ENCODE data around the gene SLC13A2. TPM values are rescaled to one million over a fixed set of nuclear protein-coding genes. Genes with fewer than 3 reads are reported as not detected.

SLC13A2 gene
- total and polyA plus RNA-seq, 2 experiments from 2014 or later = not detected

DNA sequence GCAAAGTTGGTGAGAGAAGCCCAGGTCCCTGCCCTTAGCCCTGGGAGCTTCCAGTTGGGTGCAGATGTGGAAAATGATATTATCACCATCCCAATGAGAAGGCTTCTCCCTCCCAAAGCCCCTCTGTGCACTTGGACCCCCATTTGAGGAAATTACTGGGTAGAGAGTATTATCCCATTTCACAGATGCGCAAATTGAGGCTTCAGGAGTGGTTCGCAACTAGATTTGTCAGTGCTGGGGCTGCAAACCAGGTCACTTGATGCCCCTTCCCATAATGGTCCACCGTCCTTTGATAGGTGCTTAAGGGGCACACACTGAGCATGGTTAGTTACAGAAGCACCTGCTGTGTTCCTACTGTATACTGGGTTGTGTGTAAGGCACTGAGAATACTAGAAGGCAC, 18.4 kb downstream of the SLC13A2 start:
- Histone ChIP-seq H4K20me1 (replicated peaks; ENCODE audit: insufficient read depth) (no peaks in the 10 kb centered on the region), H3K27ac (ENCODE audit: low read depth) (no peak overlapping the region), H2AFZ (no peak overlapping the region), H3K4me2 (no peak overlapping the region), H3K36me3 (ENCODE audit: insufficient read depth) (no peaks in the 10 kb centered on the region), H3K27me3 (ENCODE audit: insufficient read depth) (no peaks in the 10 kb centered on the region), H3K9me2 (ENCODE audit: insufficient read depth) (no peaks in the 10 kb centered on the region), H3K4me1 (ENCODE audit: insufficient read depth) (no peaks in the 10 kb centered on the region), H3K4me3 (no peak overlapping the region), H3F3A (replicated peaks; ENCODE audit: low read depth) (no peaks in the 10 kb centered on the region), H3K79me2 (replicated peaks; ENCODE audit: insufficient read depth) (no peaks in the 10 kb centered on the region)
- Mint-ChIP-seq H3K27me3 (ENCODE audit: insufficient read depth, low read depth, poor library complexity) (peaks cover 8% of the 10 kb centered on the region), H3K9me3 (no peaks in the 10 kb centered on the region), H3K27ac (no peak overlapping the region), H3K4me1 (no peaks in the 10 kb centered on the region), H3K4me3 (no peak overlapping the region), H3K36me3 (ENCODE audit: low read depth) (no peaks in the 10 kb centered on the region)
- DNase-seq (ENCODE audit: low spot score) = no peak
- no peak for ATAC-seq
- no peak for TF ChIP-seq ZNF331 (CRISPR knock-in tag; IDR thresholded peaks at IDR 0.05; ENCODE audit: low read depth)
- TF ChIP-seq STAT1 (IDR thresholded peaks at IDR 0.05; ENCODE audit: unreplicated experiment) = no peak
- TF ChIP-seq, protein P1, sequence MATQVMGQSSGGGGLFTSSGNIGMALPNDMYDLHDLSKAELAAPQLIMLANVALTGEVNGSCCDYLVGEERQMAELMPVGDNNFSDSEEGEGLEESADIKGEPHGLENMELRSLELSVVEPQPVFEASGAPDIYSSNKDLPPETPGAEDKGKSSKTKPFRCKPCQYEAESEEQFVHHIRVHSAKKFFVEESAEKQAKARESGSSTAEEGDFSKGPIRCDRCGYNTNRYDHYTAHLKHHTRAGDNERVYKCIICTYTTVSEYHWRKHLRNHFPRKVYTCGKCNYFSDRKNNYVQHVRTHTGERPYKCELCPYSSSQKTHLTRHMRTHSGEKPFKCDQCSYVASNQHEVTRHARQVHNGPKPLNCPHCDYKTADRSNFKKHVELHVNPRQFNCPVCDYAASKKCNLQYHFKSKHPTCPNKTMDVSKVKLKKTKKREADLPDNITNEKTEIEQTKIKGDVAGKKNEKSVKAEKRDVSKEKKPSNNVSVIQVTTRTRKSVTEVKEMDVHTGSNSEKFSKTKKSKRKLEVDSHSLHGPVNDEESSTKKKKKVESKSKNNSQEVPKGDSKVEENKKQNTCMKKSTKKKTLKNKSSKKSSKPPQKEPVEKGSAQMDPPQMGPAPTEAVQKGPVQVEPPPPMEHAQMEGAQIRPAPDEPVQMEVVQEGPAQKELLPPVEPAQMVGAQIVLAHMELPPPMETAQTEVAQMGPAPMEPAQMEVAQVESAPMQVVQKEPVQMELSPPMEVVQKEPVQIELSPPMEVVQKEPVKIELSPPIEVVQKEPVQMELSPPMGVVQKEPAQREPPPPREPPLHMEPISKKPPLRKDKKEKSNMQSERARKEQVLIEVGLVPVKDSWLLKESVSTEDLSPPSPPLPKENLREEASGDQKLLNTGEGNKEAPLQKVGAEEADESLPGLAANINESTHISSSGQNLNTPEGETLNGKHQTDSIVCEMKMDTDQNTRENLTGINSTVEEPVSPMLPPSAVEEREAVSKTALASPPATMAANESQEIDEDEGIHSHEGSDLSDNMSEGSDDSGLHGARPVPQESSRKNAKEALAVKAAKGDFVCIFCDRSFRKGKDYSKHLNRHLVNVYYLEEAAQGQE (IDR thresholded peaks at IDR 0.05; ENCODE audit: unreplicated experiment) = no peak
- TF ChIP-seq, protein P2, sequence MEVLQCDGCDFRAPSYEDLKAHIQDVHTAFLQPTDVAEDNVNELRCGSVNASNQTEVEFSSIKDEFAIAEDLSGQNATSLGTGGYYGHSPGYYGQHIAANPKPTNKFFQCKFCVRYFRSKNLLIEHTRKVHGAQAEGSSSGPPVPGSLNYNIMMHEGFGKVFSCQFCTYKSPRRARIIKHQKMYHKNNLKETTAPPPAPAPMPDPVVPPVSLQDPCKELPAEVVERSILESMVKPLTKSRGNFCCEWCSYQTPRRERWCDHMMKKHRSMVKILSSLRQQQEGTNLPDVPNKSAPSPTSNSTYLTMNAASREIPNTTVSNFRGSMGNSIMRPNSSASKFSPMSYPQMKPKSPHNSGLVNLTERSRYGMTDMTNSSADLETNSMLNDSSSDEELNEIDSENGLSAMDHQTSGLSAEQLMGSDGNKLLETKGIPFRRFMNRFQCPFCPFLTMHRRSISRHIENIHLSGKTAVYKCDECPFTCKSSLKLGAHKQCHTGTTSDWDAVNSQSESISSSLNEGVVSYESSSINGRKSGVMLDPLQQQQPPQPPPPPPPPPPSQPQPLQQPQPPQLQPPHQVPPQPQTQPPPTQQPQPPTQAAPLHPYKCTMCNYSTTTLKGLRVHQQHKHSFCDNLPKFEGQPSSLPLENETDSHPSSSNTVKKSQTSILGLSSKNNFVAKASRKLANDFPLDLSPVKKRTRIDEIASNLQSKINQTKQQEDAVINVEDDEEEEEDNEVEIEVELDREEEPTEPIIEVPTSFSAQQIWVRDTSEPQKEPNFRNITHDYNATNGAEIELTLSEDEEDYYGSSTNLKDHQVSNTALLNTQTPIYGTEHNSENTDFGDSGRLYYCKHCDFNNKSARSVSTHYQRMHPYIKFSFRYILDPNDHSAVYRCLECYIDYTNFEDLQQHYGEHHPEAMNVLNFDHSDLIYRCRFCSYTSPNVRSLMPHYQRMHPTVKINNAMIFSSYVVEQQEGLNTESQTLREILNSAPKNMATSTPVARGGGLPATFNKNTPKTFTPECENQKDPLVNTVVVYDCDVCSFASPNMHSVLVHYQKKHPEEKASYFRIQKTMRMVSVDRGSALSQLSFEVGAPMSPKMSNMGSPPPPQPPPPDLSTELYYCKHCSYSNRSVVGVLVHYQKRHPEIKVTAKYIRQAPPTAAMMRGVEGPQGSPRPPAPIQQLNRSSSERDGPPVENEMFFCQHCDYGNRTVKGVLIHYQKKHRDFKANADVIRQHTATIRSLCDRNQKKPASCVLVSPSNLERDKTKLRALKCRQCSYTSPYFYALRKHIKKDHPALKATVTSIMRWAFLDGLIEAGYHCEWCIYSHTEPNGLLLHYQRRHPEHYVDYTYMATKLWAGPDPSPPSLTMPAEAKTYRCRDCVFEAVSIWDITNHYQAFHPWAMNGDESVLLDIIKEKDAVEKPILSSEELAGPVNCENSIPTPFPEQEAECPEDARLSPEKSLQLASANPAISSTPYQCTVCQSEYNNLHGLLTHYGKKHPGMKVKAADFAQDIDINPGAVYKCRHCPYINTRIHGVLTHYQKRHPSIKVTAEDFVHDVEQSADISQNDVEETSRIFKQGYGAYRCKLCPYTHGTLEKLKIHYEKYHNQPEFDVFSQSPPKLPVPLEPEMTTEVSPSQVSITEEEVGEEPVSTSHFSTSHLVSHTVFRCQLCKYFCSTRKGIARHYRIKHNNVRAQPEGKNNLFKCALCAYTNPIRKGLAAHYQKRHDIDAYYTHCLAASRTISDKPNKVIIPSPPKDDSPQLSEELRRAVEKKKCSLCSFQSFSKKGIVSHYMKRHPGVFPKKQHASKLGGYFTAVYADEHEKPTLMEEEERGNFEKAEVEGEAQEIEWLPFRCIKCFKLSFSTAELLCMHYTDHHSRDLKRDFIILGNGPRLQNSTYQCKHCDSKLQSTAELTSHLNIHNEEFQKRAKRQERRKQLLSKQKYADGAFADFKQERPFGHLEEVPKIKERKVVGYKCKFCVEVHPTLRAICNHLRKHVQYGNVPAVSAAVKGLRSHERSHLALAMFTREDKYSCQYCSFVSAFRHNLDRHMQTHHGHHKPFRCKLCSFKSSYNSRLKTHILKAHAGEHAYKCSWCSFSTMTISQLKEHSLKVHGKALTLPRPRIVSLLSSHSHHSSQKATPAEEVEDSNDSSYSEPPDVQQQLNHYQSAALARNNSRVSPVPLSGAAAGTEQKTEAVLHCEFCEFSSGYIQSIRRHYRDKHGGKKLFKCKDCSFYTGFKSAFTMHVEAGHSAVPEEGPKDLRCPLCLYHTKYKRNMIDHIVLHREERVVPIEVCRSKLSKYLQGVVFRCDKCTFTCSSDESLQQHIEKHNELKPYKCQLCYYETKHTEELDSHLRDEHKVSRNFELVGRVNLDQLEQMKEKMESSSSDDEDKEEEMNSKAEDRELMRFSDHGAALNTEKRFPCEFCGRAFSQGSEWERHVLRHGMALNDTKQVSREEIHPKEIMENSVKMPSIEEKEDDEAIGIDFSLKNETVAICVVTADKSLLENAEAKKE (CRISPR knock-in tag; IDR thresholded peaks at IDR 0.05) = no peak
- TF ChIP-seq ZNF114 (CRISPR knock-in tag; IDR thresholded peaks at IDR 0.05) = no peak
- no peak for TF ChIP-seq JUNB (IDR thresholded peaks at IDR 0.05; ENCODE audit: unreplicated experiment)
- no peak for TF ChIP-seq CREB1 (CRISPR knock-in tag; IDR thresholded peaks at IDR 0.05; ENCODE audit: low read depth)
- TF ChIP-seq, protein P3, sequence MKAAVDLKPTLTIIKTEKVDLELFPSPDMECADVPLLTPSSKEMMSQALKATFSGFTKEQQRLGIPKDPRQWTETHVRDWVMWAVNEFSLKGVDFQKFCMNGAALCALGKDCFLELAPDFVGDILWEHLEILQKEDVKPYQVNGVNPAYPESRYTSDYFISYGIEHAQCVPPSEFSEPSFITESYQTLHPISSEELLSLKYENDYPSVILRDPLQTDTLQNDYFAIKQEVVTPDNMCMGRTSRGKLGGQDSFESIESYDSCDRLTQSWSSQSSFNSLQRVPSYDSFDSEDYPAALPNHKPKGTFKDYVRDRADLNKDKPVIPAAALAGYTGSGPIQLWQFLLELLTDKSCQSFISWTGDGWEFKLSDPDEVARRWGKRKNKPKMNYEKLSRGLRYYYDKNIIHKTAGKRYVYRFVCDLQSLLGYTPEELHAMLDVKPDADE (IDR thresholded peaks at IDR 0.05) = no peak
- TF ChIP-seq NANOG (IDR thresholded peaks at IDR 0.05; ENCODE audit: borderline replicate concordance) = no peak

Measured in GM23338 (cell line).